A549 (cell line): ENCODE results near the gene TBCC. TPM values are rescaled to one million over a fixed set of nuclear protein-coding genes. Genes with fewer than 3 reads are reported as not detected.

Experiments used
- ATAC-seq, 2 experiments: fragments of 200-7000 bp in 1 of 2; fragments of >200 bp in 1 of 2; cut with Nextera tagmentation in 1 of 2; cut with Tn5 transposase in 1 of 2; 3 replicates each; pipeline versions ENCODE4 v1.8.0 to v1.9.1; 2018 to 2020; ENCODE audit warnings: mild to moderate bottlenecking in 1 of 2, moderate library complexity in 1 of 2
- CTCF ChIA-PET: fragments of 300-600 bp; sonication (Branson Sonifier 250); formaldehyde crosslinking; extraction: SDS; loops from one replicate; lab custom pipeline; 2021; ENCODE audit warnings: antibody characterized with exemption, inconsistent platforms; lab: Yijun Ruan, JAX
- POLR2A ChIA-PET: fragments of 350-600 bp; formaldehyde crosslinking; extraction: SDS; loops from one replicate; lab custom pipeline; 2021; ENCODE audit warnings: antibody characterized with exemption, inconsistent platforms; lab: Yijun Ruan, JAX
- DNase-seq, 2 experiments: peaks; one replicate each; pipeline versions ENCODE4 v3.0.0 to v3.0.0-alpha.2; 2011 to 2016; ENCODE audit warnings: low read depth in 1 of 2, low spot score in 1 of 2
- FAIRE-seq: peaks from 2 replicates; lab custom pipeline; 2011; peaks lifted over from hg19 to GRCh38; lab: Jason Lieb, UNC
- H3K27ac ChIP-seq, 2 experiments: fragments of >200 bp; sonication (Bioruptor Twin); formaldehyde crosslinking; 3 replicates each; pipeline ENCODE4 v1.5.1; 2016 to 2017
- H3K4me1 ChIP-seq: fragments of >200 bp; sonication (Bioruptor Twin); formaldehyde crosslinking; 3 replicates; pipeline ENCODE4 v1.6.1; 2016
- H3K4me2 ChIP-seq: fragments of >200 bp; sonication (Bioruptor Twin); formaldehyde crosslinking; 3 replicates; pipeline ENCODE4 v1.6.1; 2016
- H3K4me3 ChIP-seq: fragments of >200 bp; sonication (Bioruptor Twin); formaldehyde crosslinking; 3 replicates; pipeline ENCODE4 v1.5.1; 2016
- H3K9me3 ChIP-seq: fragments of >200 bp; sonication (Bioruptor Twin); formaldehyde crosslinking; 3 replicates; pipeline ENCODE4 v1.6.1; 2016
- BCL3 ChIP-seq: fragments of >200 bp; sonication (Bioruptor Twin); formaldehyde crosslinking; IDR thresholded peaks from 3 replicates; pipeline ENCODE4 v1.6.1; 2016
- BHLHE40 ChIP-seq: IDR thresholded peaks from 2 replicates; pipeline ENCODE4 v1.6.1; 2012; ENCODE audit warnings: low read depth, low read length, inconsistent platforms
- CEBPB ChIP-seq, 2 experiments: fragments of >200 bp in 1 of 2; sonication (Bioruptor Twin) in 1 of 2; formaldehyde crosslinking in 1 of 2; IDR thresholded peaks; 2 replicates each; pipeline ENCODE4 v1.6.1; 2012 to 2016
- CHD2 ChIP-seq: fragments of 150-350 bp; IDR thresholded peaks from 2 replicates; pipeline ENCODE4 v1.6.1; 2014; ENCODE audit warnings: low read length; ENCODE audit not compliant: partially characterized antibody
- EHF ChIP-seq: fragments of 250-450 bp; sonication (Bioruptor Pico); IDR thresholded peaks from 2 replicates; pipeline ENCODE4 v1.5.0; 2020; ENCODE audit warnings: mild to moderate bottlenecking
- EP300 ChIP-seq, 2 experiments: fragments of >200 bp; sonication (Bioruptor Twin); formaldehyde crosslinking; IDR thresholded peaks; 2 replicates in 1 of 2; 3 replicates in 1 of 2; pipeline ENCODE4 v1.6.1; 2016 to 2017
- FOSL2 ChIP-seq, 2 experiments: fragments of 450-650 bp in 1 of 2; fragments of >200 bp in 1 of 2; sonication (Bioruptor Twin) in 1 of 2; formaldehyde crosslinking; IDR thresholded peaks; 2 replicates each; pipeline versions ENCODE4 v1.5.0 to v1.6.1; 2016 to 2020; ENCODE audit warnings: mild to moderate bottlenecking in 1 of 2, moderate library complexity in 1 of 2
- HDAC2 ChIP-seq: fragments of 200-600 bp; sonication (generic); IDR thresholded peaks from 2 replicates; pipeline ENCODE4 v1.6.1; 2016
- HEYL ChIP-seq: fragments of 250-450 bp; sonication (Bioruptor Pico); IDR thresholded peaks from 2 replicates; pipeline ENCODE4 v1.8.0; 2021; ENCODE audit warnings: mild to moderate bottlenecking, moderate library complexity
- HMGXB4 ChIP-seq: fragments of 250-450 bp; sonication (Bioruptor Pico); IDR thresholded peaks from 2 replicates; pipeline ENCODE4 v1.5.0; 2021; ENCODE audit warnings: mild to moderate bottlenecking, moderate library complexity, borderline replicate concordance
- HOXA7 ChIP-seq: fragments of 250-450 bp; sonication (Bioruptor Pico); IDR thresholded peaks from 2 replicates; pipeline ENCODE4 v1.5.0; 2020; ENCODE audit warnings: mild to moderate bottlenecking, moderate library complexity
- HOXB13 ChIP-seq: fragments of 250-450 bp; sonication (Bioruptor Pico); IDR thresholded peaks from 2 replicates; pipeline ENCODE4 v1.5.0; 2020; ENCODE audit warnings: low read depth, mild to moderate bottlenecking, moderate library complexity
- HOXB5 ChIP-seq: fragments of 250-450 bp; sonication (Bioruptor Pico); IDR thresholded peaks from 2 replicates; pipeline ENCODE4 v1.5.0; 2020; ENCODE audit warnings: mild to moderate bottlenecking, moderate library complexity
- JUN ChIP-seq, 2 experiments: fragments of >200 bp; sonication (Bioruptor Twin); formaldehyde crosslinking; IDR thresholded peaks; 2 replicates in 1 of 2; 3 replicates in 1 of 2; pipeline ENCODE4 v1.6.1; 2016 to 2017
- KDM1A ChIP-seq: fragments of 200-600 bp; sonication (generic); IDR thresholded peaks from 2 replicates; pipeline ENCODE4 v1.6.1; 2016; ENCODE audit warnings: low read depth, mild to moderate bottlenecking
- MAFK ChIP-seq: fragments of 450-650 bp; IDR thresholded peaks from 2 replicates; pipeline ENCODE4 v1.6.1; 2014; ENCODE audit not compliant: partially characterized antibody
- MYC ChIP-seq: IDR thresholded peaks from 2 replicates; pipeline ENCODE4 v1.6.1; 2012; ENCODE audit warnings: mild to moderate bottlenecking, inconsistent platforms, low read length, improper control_type of control experiment, borderline replicate concordance
- PHF8 ChIP-seq: fragments of 200-600 bp; sonication (generic); IDR thresholded peaks from 2 replicates; pipeline ENCODE4 v1.6.1; 2016; ENCODE audit warnings: low read depth, mild to moderate bottlenecking, antibody characterized with exemption, moderate library complexity, borderline replicate concordance
- REST ChIP-seq: fragments of 200-600 bp; sonication (generic); IDR thresholded peaks from 2 replicates; pipeline ENCODE4 v1.6.1; 2016; ENCODE audit warnings: antibody characterized with exemption, mild to moderate bottlenecking, moderate library complexity
- SREBF2 ChIP-seq: fragments of 450-650 bp; IDR thresholded peaks from 2 replicates; pipeline ENCODE4 v1.6.1; 2014; ENCODE audit warnings: mild to moderate bottlenecking, moderate library complexity
- TFCP2L1 ChIP-seq: fragments of 250-450 bp; sonication (Bioruptor Pico); IDR thresholded peaks from 2 replicates; pipeline ENCODE4 v1.5.0; 2021; ENCODE audit warnings: mild to moderate bottlenecking
- USF2 ChIP-seq: fragments of 450-650 bp; IDR thresholded peaks from 2 replicates; pipeline ENCODE4 v1.6.1; 2014; ENCODE audit warnings: antibody characterized with exemption
- ZNF302 ChIP-seq: fragments of 250-450 bp; sonication (Bioruptor Pico); IDR thresholded peaks from 2 replicates; pipeline ENCODE4 v1.9.0; 2021; ENCODE audit warnings: inconsistent platforms, mild to moderate bottlenecking, moderate library complexity
- WGBS: methylation state at CpG from one replicate; pipeline ENCODE4 v1.1.6; 2017; ENCODE audit errors: missing lambda C conversion rate; 5-methylcytosine and 5-hydroxymethylcytosine counted together
- polyA plus RNA-seq, 4 experiments: library from polyadenylated mRNA; depleted of rRNA in 3 of 4; stranded (reverse); fragments of >200 nt; fragmentation: RNase III in 1 of 4; extraction: RNeasy Plus Mini Kit Qiagen cat#74134 plus additional on column Dnase treatment in 1 of 4; gene quantifications; 2 replicates in 3 of 4; 3 replicates in 1 of 4; pipeline ENCODE4 v1.2.3, GENCODE V29; 2011 to 2017
- TF ChIP-seq, protein P1 (sequence below): IDR thresholded peaks from 2 replicates; pipeline ENCODE4 v1.6.1; 2012
- TF ChIP-seq, protein P2 (sequence below): fragments of >200 bp; sonication (Bioruptor Twin); formaldehyde crosslinking; IDR thresholded peaks from 2 replicates; pipeline ENCODE4 v1.6.1; 2016

TBCC gene
- polyA plus RNA-seq, 2 of the 4 experiments (the other 2 are of a cell fraction), result 10.2 to 12.4 TPM

DNA sequence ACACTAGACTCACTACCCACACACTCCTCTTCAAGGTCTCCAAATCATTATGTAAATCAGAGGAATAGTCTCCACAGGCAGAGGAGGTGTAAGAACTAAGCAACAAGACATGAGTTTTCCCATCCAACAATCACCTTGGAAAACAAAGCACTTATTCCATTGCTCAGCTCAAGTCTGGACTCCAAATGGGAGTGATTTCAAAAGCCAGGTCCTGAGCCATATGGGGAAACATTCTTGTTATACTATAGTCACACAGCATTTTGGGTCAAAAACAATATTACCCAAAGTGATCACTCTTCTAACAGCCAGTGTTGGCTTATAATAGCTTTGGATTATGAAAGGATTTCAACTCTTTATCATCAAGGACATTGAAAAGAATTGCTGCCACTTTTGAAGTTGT, 19.9 kb downstream of the TBCC start:
- H3K27ac ChIP-seq, result no peak overlapping the region
- no peaks in the 10 kb centered on the region for H3K9me3 ChIP-seq
- no peak for DNase-seq
- CTCF ChIA-PET, result interaction anchor here (0.6 to 6.9 kb wide), 38 partner anchors 8 to 811 kb away, joined by 3 to 37 read pairs (median 4); partner anchors contain the start of genes RPL7L1 and TBCC
- H3K4me3 ChIP-seq, result no peak overlapping the region
- H3K4me2 ChIP-seq, result peak overlapping the region; percentile 61; the same call in 2 of the 3 replicates
- POLR2A ChIA-PET, result interaction anchor here (0.7 to 2.7 kb wide), 2 partner anchors 21 to 161 kb away, joined by 3 to 16 read pairs; partner anchors contain the start of gene TBCC
- FAIRE-seq, result no peak
- TF ChIP-seq FOSL2 (IDR thresholded peaks at IDR 0.05) (no peak), FOSL2 (CRISPR knock-in tag; IDR thresholded peaks at IDR 0.05) (no peak), HOXB5 (CRISPR knock-in tag) (no peak), CHD2 (no peak), PHF8 (no peak), CEBPB (IDR thresholded peaks at IDR 0.05) (no peak), TFCP2L1 (CRISPR knock-in tag) (no peak), EP300 (IDR thresholded peaks at IDR 0.05) (no peak), BCL3 (no peak)
- no peak for ATAC-seq
- H3K4me1 ChIP-seq, result peaks cover 9% of the 10 kb centered on the region; the same call in 2 of the 3 replicates

DNA sequence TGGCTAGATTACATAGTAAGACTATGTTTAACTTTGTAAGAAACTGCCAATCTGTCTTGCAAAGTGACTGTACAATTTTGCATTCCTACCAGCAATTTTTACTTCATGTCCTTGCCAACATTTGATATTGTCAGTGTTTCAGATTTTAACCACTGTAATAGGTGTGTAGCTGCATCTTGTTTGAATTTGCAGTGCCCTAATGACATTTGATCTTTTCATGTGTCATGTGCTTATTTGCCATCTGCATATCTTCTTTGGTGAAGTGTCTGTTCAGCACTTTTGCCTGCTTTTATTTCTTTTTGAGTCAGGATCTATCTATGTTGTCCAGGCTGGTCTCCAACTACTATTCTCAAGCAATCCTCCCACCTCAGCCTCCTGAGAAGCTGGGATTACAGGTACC, 21.1 kb downstream of the TBCC start:
- DNase-seq (no peak), FAIRE-seq (no peak)
- CTCF ChIA-PET, result interaction anchor here (0.7 to 6.9 kb wide), 3 partner anchors 22 to 64 kb away, joined by 3 to 37 read pairs (median 14); no protein-coding TSS in a partner anchor
- TF ChIP-seq KDM1A (no peak), JUN (IDR thresholded peaks at IDR 0.05) (no peak), MAFK (peak; percentile 78)
- TF ChIP-seq, protein P1, sequence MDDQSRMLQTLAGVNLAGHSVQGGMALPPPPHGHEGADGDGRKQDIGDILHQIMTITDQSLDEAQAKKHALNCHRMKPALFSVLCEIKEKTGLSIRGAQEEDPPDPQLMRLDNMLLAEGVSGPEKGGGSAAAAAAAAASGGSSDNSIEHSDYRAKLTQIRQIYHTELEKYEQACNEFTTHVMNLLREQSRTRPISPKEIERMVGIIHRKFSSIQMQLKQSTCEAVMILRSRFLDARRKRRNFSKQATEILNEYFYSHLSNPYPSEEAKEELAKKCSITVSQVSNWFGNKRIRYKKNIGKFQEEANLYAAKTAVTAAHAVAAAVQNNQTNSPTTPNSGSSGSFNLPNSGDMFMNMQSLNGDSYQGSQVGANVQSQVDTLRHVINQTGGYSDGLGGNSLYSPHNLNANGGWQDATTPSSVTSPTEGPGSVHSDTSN, result no peak
- TF ChIP-seq, all 56 proteins: peak for 1
- no peak overlapping the region for H3K4me3 ChIP-seq
- no peak overlapping the region for H3K4me2 ChIP-seq
- H3K27ac ChIP-seq, result no peak overlapping the region
- POLR2A ChIA-PET, result no interaction called here
- ATAC-seq, result no peak
- H3K9me3 ChIP-seq, result no peaks in the 10 kb centered on the region
- peaks cover 16% of the 10 kb centered on the region; the same call in 2 of the 3 replicates for H3K4me1 ChIP-seq

- no peak for DNase-seq
- CTCF ChIA-PET, result interaction anchor here (1.0 kb wide), 1 partner anchor 154 kb away, joined by 3 read pairs; no protein-coding TSS in a partner anchor
- no peak for ATAC-seq
- peaks cover 13% of the 10 kb centered on the region; the same call in 2 of the 3 replicates for H3K4me1 ChIP-seq
- FAIRE-seq, result no peak
- no peak for TF ChIP-seq USF2
- no peak for TF ChIP-seq HEYL (CRISPR knock-in tag)
- TF ChIP-seq PHF8, result no peak
- no peak for TF ChIP-seq SREBF2
- TF ChIP-seq HOXB5 (CRISPR knock-in tag), result no peak
- no peak for TF ChIP-seq TFCP2L1 (CRISPR knock-in tag)
- TF ChIP-seq, protein P2, sequence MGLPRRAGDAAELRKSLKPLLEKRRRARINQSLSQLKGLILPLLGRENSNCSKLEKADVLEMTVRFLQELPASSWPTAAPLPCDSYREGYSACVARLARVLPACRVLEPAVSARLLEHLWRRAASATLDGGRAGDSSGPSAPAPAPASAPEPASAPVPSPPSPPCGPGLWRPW, result no peak
- TF ChIP-seq HOXA7, result no peak
- TF ChIP-seq EHF (CRISPR knock-in tag), result no peak
- no peak for TF ChIP-seq EP300 (IDR thresholded peaks at IDR 0.05)
- TF ChIP-seq BHLHE40, result no peak
- no peak for TF ChIP-seq MAFK
- no peak for TF ChIP-seq MYC
- no peak for TF ChIP-seq REST
- TF ChIP-seq ZNF302 (CRISPR knock-in tag), result no peak
- TF ChIP-seq HDAC2, result no peak
- TF ChIP-seq HOXB13 (CRISPR knock-in tag), result no peak
- TF ChIP-seq HMGXB4 (CRISPR knock-in tag), result no peak
- TF ChIP-seq FOSL2 (IDR thresholded peaks at IDR 0.05), result no peak
- TF ChIP-seq FOSL2 (CRISPR knock-in tag; IDR thresholded peaks at IDR 0.05), result no peak
- H3K4me3 ChIP-seq, result no peak within 1 kb of the TSS
- H3K9me3 ChIP-seq, result no peaks in the 10 kb centered on the region
- no peak within 1 kb of the TSS for H3K27ac ChIP-seq
- POLR2A ChIA-PET, result no interaction called here
- WGBS, result 80% methylated on average over 5 of the region's 6 CpGs
- H3K4me2 ChIP-seq, result no peak within 1 kb of the TSS
These were observed 23.4 kb downstream of the TBCC start, which contains the start of gene PRPH2 for GRCh38 chr6:42722497-42722896. PRPH2 (minus strand) TSS chr6:42722597; CDS start chr6:42722334, 263 bp downstream.
